HCT116 (cell line): ENCODE data around the gene ATP6V1A. TPM values are rescaled to one million over a fixed set of nuclear protein-coding genes. Genes with fewer than 3 reads are reported as not detected.

Source experiments
- ATAC-seq: fragments of 200-7000 bp; cut with Tn5 transposase; 2 replicates; pipeline ENCODE4 v1.9.1; 2020; ENCODE audit warnings: mild to moderate bottlenecking, moderate library complexity
- BruUV-seq: library from RNA; stranded (reverse); fragments of 400-500 nt; replicated peaks from 2 replicates; lab custom pipeline; 2021; lab: Mats Ljungman, UMichigan
- CTCF ChIA-PET: fragments of 300-600 bp; sonication (Branson Sonifier 250); formaldehyde crosslinking; loops from one replicate; lab custom pipeline; 2021; ENCODE audit warnings: antibody characterized with exemption; lab: Charles Lee
- POLR2A ChIA-PET: fragments of 300-600, 350-600 bp; sonication (Branson Sonifier 250); formaldehyde crosslinking; loops from one replicate; lab custom pipeline; 2021; ENCODE audit warnings: antibody characterized with exemption; lab: Charles Lee
- RAD21 ChIA-PET, 2 experiments: fragments of 300-600 bp; sonication (Branson Sonifier 250); formaldehyde crosslinking; loops; one replicate each; lab custom pipeline; 2023; ENCODE audit warnings: low total read pairs in 2 of 2; ENCODE audit not compliant: uncharacterized antibody in 2 of 2, unreplicated experiment in 2 of 2, low non-redundant PET in 1 of 2; lab: Charles Lee
- DNase-seq: peaks from one replicate; pipeline ENCODE4 v3.0.0-alpha.2; 2010; ENCODE audit warnings: low read depth, low spot score
- H2AFZ ChIP-seq: fragments of 200-600 bp; shearing (Covaris generic), sonication (generic); 2 replicates; pipeline ENCODE4 v1.6.1; 2017; ENCODE audit warnings: low read depth, mixed run types, mixed read lengths, antibody characterized with exemption, low read length; ENCODE audit not compliant: poor library complexity, severe bottlenecking
- H3K27ac ChIP-seq: 2 replicates; pipeline ENCODE4 v1.5.1; 2012; ENCODE audit warnings: low read depth, low read length
- H3K27me3 ChIP-seq: fragments of 200-600 bp; sonication (generic); 2 replicates; pipeline ENCODE4 v1.6.1; 2016; ENCODE audit warnings: mixed run types, low read length, mixed read lengths; ENCODE audit not compliant: insufficient read depth
- H3K36me3 ChIP-seq, 2 experiments: fragments of 200-500 bp in 1 of 2; fragments of 200-600 bp in 1 of 2; sonication (Bioruptor generic) in 1 of 2; sonication (generic) in 1 of 2; 2 replicates each; pipeline versions ENCODE4 v1.5.1 to v1.6.1; 2014 to 2016; ENCODE audit warnings: low read length in 2 of 2, inconsistent platforms in 1 of 2, mixed read lengths in 1 of 2, mixed run types in 1 of 2; ENCODE audit not compliant: insufficient read depth in 2 of 2, control insufficient read depth in 1 of 2
- H3K4me1 ChIP-seq, 2 experiments: fragments of 200-600 bp in 1 of 2; sonication (generic) in 1 of 2; 2 replicates each; pipeline versions ENCODE4 v1.5.1 to v1.6.1; 2012 to 2017; ENCODE audit warnings: low read length in 2 of 2, inconsistent platforms in 1 of 2, mild to moderate bottlenecking in 1 of 2, mixed read lengths in 1 of 2, mixed run types in 1 of 2, moderate library complexity in 1 of 2; ENCODE audit not compliant: insufficient read depth in 2 of 2, control insufficient read depth in 1 of 2
- H3K4me2 ChIP-seq: fragments of 200-600 bp; sonication (generic); 2 replicates; pipeline ENCODE4 v1.6.1; 2017; ENCODE audit warnings: mixed run types, low read length, mixed read lengths
- H3K4me3 ChIP-seq, 2 experiments: fragments of 200-600 bp in 1 of 2; sonication (generic) in 1 of 2; replicated peaks in 1 of 2; 2 replicates each; pipeline ENCODE4 v1.5.1; 2011 to 2016; ENCODE audit warnings: low read length in 2 of 2, control low read depth in 1 of 2, low read depth in 1 of 2, mild to moderate bottlenecking in 1 of 2, mixed read lengths in 1 of 2, mixed run types in 1 of 2
- H3K79me2 ChIP-seq: fragments of 200-600 bp; sonication (generic); 2 replicates; pipeline ENCODE4 v1.6.1; 2017; ENCODE audit warnings: mild to moderate bottlenecking, mixed run types, low read length, moderate library complexity, mixed read lengths; ENCODE audit not compliant: insufficient read depth
- H3K9ac ChIP-seq: fragments of 200-600 bp; sonication (generic); 2 replicates; pipeline ENCODE4 v1.6.1; 2016; ENCODE audit warnings: low read length, mixed read lengths
- H3K9me2 ChIP-seq: fragments of 200-600 bp; sonication (generic), shearing (Covaris generic); 2 replicates; pipeline ENCODE4 v1.6.1; 2017; ENCODE audit warnings: mixed run types, mild to moderate bottlenecking, moderate library complexity; ENCODE audit not compliant: insufficient read depth
- H3K9me3 ChIP-seq, 2 experiments: fragments of 200-500 bp in 1 of 2; fragments of 200-600 bp in 1 of 2; sonication (Bioruptor generic) in 1 of 2; sonication (generic) in 1 of 2; 2 replicates each; pipeline ENCODE4 v1.6.1; 2014 to 2017; ENCODE audit warnings: low read length in 2 of 2, mixed read lengths in 2 of 2, inconsistent platforms in 1 of 2, low read depth in 1 of 2, mild to moderate bottlenecking in 1 of 2, mixed run types in 1 of 2, moderate library complexity in 1 of 2; ENCODE audit not compliant: control insufficient read depth in 1 of 2, insufficient read depth in 1 of 2
- H4K20me1 ChIP-seq: fragments of 200-600 bp; sonication (generic), shearing (Covaris generic); 2 replicates; pipeline ENCODE4 v1.6.1; 2017; ENCODE audit warnings: mixed run types, mild to moderate bottlenecking, moderate library complexity; ENCODE audit not compliant: insufficient read depth
- RAD21 ChIP-seq: IDR thresholded peaks from 2 replicates; pipeline ENCODE4 v1.6.1; 2012; ENCODE audit warnings: low read depth, mild to moderate bottlenecking
- SP1 ChIP-seq: IDR thresholded peaks from 2 replicates; pipeline ENCODE4 v1.6.1; 2012; ENCODE audit warnings: low read depth
- intact Hi-C: fragments of 100-400 bp; cut with micrococcal nuclease; formaldehyde crosslinking; loops from 2 replicates; pipeline ENCODE4 v1.10.0; 2022
- total RNA-seq: library from RNA; stranded (reverse); gene quantifications from one replicate; pipeline ENCODE4 v1.2.1, GENCODE V29; 2021; ENCODE audit not compliant: unreplicated experiment
- TF ChIP-seq, protein P1 (sequence below): IDR thresholded peaks from 2 replicates; pipeline ENCODE4 v1.6.1; 2012; ENCODE audit warnings: low read depth
- TF ChIP-seq, protein P2 (sequence below), 3 experiments: fragments of 200-600 bp in 1 of 3; sonication (generic) in 1 of 3; IDR thresholded peaks in 2 of 3; conservative IDR thresholded peaks in 1 of 3; 2 replicates each; pipeline ENCODE4 v1.5.1; 2012 to 2017; ENCODE audit warnings: low read depth in 2 of 3, low read length in 2 of 3, antibody characterized with exemption in 1 of 3, borderline replicate concordance in 1 of 3, control low read depth in 1 of 3, mild to moderate bottlenecking in 1 of 3, mixed read lengths in 1 of 3, mixed run types in 1 of 3, moderate library complexity in 1 of 3; ENCODE audit not compliant: insufficient read depth in 1 of 3

Gene ATP6V1A
- total RNA-seq, 1 experiment from 2014 or later = 54.7 TPM

DNA sequence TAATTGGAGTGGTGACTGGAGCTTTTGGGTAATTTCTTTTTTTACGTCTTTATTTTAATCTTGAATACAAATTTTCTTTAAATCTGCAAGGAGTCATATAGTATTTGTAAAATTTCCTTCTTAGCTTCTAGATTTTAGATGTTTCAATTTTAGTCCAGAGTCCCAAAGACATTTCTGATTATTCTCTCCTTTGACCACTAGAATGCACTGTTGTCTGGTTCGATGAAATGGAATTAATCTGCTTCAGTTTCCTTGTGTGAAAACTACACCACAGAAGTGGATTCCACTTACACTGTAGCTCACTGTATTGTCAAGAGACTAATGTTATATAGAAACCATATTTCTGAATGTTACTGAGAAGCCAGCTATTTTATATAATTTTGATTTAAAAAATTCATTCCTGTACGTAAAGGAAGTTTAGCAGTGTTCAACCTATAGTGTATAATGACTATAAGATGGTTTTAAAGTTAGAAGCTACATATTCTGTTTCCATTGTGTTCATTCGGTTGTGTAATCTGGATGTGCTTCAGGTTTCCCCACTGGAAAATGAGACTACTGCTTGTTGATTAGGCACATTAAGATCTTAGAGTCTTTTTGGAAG is 97.9 kb downstream of the ATP6V1A start:
- Histone ChIP-seq H3K4me3 (no peak overlapping the region), H3K36me3 (no peaks in the 10 kb centered on the region), H3K4me2 (no peak overlapping the region), H3K79me2 (no peaks in the 10 kb centered on the region), H3K9me2 (no peaks in the 10 kb centered on the region), H3K27ac (no peak overlapping the region), H3K27me3 (no peaks in the 10 kb centered on the region), H4K20me1 (no peaks in the 10 kb centered on the region), H2AFZ (no peak overlapping the region), H3K9me3 (no peaks in the 10 kb centered on the region), H3K9ac (no peak overlapping the region), H3K4me1 (peaks cover 0 to 7% of the 10 kb centered on the region in 2 experiments; a peak in 1 of 4 replicates)
- RAD21 ChIA-PET = interaction anchor here in 1 of 2 experiments (0.7 to 1.7 kb wide), 2 partner anchors 68 to 328 kb away, joined by 3 to 7 read pairs; no protein-coding TSS in a partner anchor
- peak; percentile 72 for ATAC-seq
- peak; percentile 68 for TF ChIP-seq RAD21
- TF ChIP-seq SP1 = no peak
- TF ChIP-seq, protein P1, sequence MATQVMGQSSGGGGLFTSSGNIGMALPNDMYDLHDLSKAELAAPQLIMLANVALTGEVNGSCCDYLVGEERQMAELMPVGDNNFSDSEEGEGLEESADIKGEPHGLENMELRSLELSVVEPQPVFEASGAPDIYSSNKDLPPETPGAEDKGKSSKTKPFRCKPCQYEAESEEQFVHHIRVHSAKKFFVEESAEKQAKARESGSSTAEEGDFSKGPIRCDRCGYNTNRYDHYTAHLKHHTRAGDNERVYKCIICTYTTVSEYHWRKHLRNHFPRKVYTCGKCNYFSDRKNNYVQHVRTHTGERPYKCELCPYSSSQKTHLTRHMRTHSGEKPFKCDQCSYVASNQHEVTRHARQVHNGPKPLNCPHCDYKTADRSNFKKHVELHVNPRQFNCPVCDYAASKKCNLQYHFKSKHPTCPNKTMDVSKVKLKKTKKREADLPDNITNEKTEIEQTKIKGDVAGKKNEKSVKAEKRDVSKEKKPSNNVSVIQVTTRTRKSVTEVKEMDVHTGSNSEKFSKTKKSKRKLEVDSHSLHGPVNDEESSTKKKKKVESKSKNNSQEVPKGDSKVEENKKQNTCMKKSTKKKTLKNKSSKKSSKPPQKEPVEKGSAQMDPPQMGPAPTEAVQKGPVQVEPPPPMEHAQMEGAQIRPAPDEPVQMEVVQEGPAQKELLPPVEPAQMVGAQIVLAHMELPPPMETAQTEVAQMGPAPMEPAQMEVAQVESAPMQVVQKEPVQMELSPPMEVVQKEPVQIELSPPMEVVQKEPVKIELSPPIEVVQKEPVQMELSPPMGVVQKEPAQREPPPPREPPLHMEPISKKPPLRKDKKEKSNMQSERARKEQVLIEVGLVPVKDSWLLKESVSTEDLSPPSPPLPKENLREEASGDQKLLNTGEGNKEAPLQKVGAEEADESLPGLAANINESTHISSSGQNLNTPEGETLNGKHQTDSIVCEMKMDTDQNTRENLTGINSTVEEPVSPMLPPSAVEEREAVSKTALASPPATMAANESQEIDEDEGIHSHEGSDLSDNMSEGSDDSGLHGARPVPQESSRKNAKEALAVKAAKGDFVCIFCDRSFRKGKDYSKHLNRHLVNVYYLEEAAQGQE = no peak
- TF ChIP-seq, protein P2, sequence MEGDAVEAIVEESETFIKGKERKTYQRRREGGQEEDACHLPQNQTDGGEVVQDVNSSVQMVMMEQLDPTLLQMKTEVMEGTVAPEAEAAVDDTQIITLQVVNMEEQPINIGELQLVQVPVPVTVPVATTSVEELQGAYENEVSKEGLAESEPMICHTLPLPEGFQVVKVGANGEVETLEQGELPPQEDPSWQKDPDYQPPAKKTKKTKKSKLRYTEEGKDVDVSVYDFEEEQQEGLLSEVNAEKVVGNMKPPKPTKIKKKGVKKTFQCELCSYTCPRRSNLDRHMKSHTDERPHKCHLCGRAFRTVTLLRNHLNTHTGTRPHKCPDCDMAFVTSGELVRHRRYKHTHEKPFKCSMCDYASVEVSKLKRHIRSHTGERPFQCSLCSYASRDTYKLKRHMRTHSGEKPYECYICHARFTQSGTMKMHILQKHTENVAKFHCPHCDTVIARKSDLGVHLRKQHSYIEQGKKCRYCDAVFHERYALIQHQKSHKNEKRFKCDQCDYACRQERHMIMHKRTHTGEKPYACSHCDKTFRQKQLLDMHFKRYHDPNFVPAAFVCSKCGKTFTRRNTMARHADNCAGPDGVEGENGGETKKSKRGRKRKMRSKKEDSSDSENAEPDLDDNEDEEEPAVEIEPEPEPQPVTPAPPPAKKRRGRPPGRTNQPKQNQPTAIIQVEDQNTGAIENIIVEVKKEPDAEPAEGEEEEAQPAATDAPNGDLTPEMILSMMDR (IDR thresholded peaks at IDR 0.05 in 2 of 3, conservative IDR thresholded peaks at IDR 0.05 in 1 of 3; ENCODE audit: borderline replicate concordance in 1 of 3, insufficient read depth in 1 of 3, low read depth in 2 of 3, low read length in 2 of 3) = peak; percentile 58 to 70 (median 60); a peak in 5 of 6 replicates
- BruUV-seq = no TSS peak
- CTCF ChIA-PET = interaction anchor here (0.6 to 2.5 kb wide), 24 partner anchors 9 to 574 kb away, joined by 3 to 28 read pairs (median 4); partner anchors contain the start of genes CCDC191 and QTRT2
- no peak for DNase-seq
- POLR2A ChIA-PET = no interaction called here
- intact Hi-C loops = loop anchor here (1.0 to 10.0 kb wide), 2 partner anchors 69 to 310 kb away; no protein-coding TSS in a partner anchor
